ENCODE measurements around the gene CBX7.

DNA sequence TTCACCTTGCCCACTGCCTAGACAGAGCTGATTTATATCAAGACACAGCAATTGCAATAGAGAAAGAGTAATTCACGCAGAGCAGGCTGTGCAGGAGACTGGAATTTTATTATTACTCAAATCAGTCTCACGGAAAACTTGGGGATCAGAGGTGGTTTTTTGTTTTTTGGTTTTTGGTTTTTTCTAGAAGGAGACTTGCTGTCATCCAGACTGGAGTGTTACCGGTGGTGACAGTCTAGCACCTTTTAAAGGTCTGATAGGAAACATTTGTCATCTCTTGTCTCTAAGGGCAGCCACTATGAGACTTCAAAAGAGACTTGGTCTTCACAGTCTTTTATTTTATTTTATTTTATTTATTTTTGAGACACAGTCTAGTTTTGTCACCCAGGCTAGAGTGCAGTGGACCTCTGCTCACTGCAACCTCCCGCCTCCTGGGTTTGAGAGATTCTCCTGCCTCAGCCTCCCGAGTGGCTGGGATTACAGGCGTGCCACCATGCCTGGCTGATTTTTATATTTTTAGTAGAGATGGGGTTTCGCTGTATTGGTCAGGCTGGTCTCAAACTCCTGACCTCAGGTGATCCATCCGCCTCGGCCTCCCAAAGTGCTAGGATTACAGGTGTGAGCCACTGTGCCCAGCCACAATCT, 36.4 kb downstream of the CBX7 start:
- TF ChIP-seq, protein P1, sequence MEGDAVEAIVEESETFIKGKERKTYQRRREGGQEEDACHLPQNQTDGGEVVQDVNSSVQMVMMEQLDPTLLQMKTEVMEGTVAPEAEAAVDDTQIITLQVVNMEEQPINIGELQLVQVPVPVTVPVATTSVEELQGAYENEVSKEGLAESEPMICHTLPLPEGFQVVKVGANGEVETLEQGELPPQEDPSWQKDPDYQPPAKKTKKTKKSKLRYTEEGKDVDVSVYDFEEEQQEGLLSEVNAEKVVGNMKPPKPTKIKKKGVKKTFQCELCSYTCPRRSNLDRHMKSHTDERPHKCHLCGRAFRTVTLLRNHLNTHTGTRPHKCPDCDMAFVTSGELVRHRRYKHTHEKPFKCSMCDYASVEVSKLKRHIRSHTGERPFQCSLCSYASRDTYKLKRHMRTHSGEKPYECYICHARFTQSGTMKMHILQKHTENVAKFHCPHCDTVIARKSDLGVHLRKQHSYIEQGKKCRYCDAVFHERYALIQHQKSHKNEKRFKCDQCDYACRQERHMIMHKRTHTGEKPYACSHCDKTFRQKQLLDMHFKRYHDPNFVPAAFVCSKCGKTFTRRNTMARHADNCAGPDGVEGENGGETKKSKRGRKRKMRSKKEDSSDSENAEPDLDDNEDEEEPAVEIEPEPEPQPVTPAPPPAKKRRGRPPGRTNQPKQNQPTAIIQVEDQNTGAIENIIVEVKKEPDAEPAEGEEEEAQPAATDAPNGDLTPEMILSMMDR (conservative IDR thresholded peaks at IDR 0.05; ENCODE audit: low read depth, low read length): no peak
- TF ChIP-seq MAZ (IDR thresholded peaks at IDR 0.05; ENCODE audit: borderline replicate concordance, low read depth, low read length): no peak
- TF ChIP-seq POLR2A (IDR thresholded peaks at IDR 0.05; ENCODE audit: low read depth, low read length): no peak
- TF ChIP-seq CEBPB (IDR thresholded peaks at IDR 0.05; ENCODE audit: low read depth, low read length): no peak
- no peak for TF ChIP-seq RCOR1 (IDR thresholded peaks at IDR 0.05; ENCODE audit: insufficient replicate concordance, low read length)
- TF ChIP-seq CHD1 (IDR thresholded peaks at IDR 0.05; ENCODE audit: low read depth, low read length): no peak
- TF ChIP-seq NFE2L2 (IDR thresholded peaks at IDR 0.05; ENCODE audit: low read depth, low read length): no peak
- TF ChIP-seq RAD21 (IDR thresholded peaks at IDR 0.05; ENCODE audit: low read length): no peak
- TF ChIP-seq, protein P2, sequence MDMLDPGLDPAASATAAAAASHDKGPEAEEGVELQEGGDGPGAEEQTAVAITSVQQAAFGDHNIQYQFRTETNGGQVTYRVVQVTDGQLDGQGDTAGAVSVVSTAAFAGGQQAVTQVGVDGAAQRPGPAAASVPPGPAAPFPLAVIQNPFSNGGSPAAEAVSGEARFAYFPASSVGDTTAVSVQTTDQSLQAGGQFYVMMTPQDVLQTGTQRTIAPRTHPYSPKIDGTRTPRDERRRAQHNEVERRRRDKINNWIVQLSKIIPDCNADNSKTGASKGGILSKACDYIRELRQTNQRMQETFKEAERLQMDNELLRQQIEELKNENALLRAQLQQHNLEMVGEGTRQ (IDR thresholded peaks at IDR 0.05; ENCODE audit: low read depth, low read length): no peak

Data from IMR-90 (cell line).